Lower lobe of right lung (tissue), 2 donors: Measurements from ENCODE around the gene ZFAND3. TPM values are rescaled to one million over a fixed set of nuclear protein-coding genes. Genes with fewer than 3 reads are reported as not detected.

Experiments
- ATAC-seq, 2 donors: fragments of 200-7000 bp; cut with Tn5 transposase; one replicate each; pipeline ENCODE4 v1.9.1; 2020 to 2022; ENCODE audit warnings: mild to moderate bottlenecking in 2 of 2, moderate library complexity in 2 of 2
- DNase-seq: peaks from one replicate; pipeline ENCODE4 v3.0.0-alpha.2; 2020
- H3K27ac ChIP-seq: fragments of 200-600 bp; one replicate; pipeline ENCODE4 v1.8.0; 2022
- H3K27me3 ChIP-seq: fragments of 200-600 bp; one replicate; pipeline ENCODE4 v1.8.0; 2022; ENCODE audit warnings: low read depth
- H3K36me3 ChIP-seq: fragments of 200-600 bp; one replicate; pipeline ENCODE4 v1.8.0; 2022; ENCODE audit warnings: mild to moderate bottlenecking
- H3K4me1 ChIP-seq: fragments of 200-600 bp; one replicate; pipeline ENCODE4 v1.8.0; 2022
- H3K4me3 ChIP-seq: fragments of 200-600 bp; one replicate; pipeline ENCODE4 v1.8.0; 2022; ENCODE audit warnings: mild to moderate bottlenecking
- H3K9me3 ChIP-seq: fragments of 200-600 bp; one replicate; pipeline ENCODE4 v1.8.0; 2022
- CTCF ChIP-seq: fragments of 200-600 bp; IDR thresholded peaks from one replicate; pipeline ENCODE4 v1.8.0; 2022; ENCODE audit warnings: antibody characterized with exemption, mild to moderate bottlenecking
- intact Hi-C: fragments of 100-400 bp; cut with DNase I; formaldehyde crosslinking; loops from one replicate; pipeline ENCODE4 v1.11.0; 2022
- total RNA-seq: library from RNA; stranded (reverse); fragmentation: NEBNext Ultra II Directional; extraction: Animal tissue kit (Norgen Biotek cat#: 25700); gene quantifications from one replicate; pipeline ENCODE4 v1.2.1, GENCODE V29; 2021
- donor health status: DM: no; HTN: yes; CAD: no; lungs with severe emphysema.

Gene ZFAND3
- total RNA-seq, 1 donor from 2014 or later, result 83.3 TPM

- Histone ChIP-seq H3K4me1 (no peaks in the 10 kb centered on the region), H3K27ac (no peak overlapping the region), H3K9me3 (no peaks in the 10 kb centered on the region), H3K4me3 (no peak overlapping the region), H3K36me3 (no peaks in the 10 kb centered on the region), H3K27me3 (no peaks in the 10 kb centered on the region)
- TF ChIP-seq CTCF, result no peak
- DNase-seq, result no peak
- intact Hi-C loops, result no loop called here
- no peak for ATAC-seq
Observed at GRCh38 chr6:38167598-38167997, 348.1 kb downstream of the ZFAND3 start.

GRCh38 chr6:38168126-38168525, 348.6 kb downstream of the ZFAND3 start:
- H3K4me3 ChIP-seq, result no peak overlapping the region
- ATAC-seq, result no peak
- H3K36me3 ChIP-seq, result peaks cover 2% of the 10 kb centered on the region
- H3K4me1 ChIP-seq, result no peaks in the 10 kb centered on the region
- no peak overlapping the region for H3K27ac ChIP-seq
- intact Hi-C loops, result no loop called here
- no peak for DNase-seq
- TF ChIP-seq CTCF, result no peak
- no peaks in the 10 kb centered on the region for H3K9me3 ChIP-seq
- no peaks in the 10 kb centered on the region for H3K27me3 ChIP-seq

- Histone ChIP-seq H3K36me3 (peaks cover 7% of the 10 kb centered on the region), H3K9me3 (no peaks in the 10 kb centered on the region), H3K4me1 (no peaks in the 10 kb centered on the region), H3K4me3 (no peak overlapping the region), H3K27ac (no peak overlapping the region), H3K27me3 (no peaks in the 10 kb centered on the region)
- intact Hi-C loops, result no loop called here
- DNase-seq (no peak), ATAC-seq (no peak)
- no peak for TF ChIP-seq CTCF
Observed at GRCh38 chr6:38168699-38169098, 349.2 kb downstream of the ZFAND3 start.

GRCh38 chr6:38169221-38169976, 349.9 kb downstream of the ZFAND3 start:
- TF ChIP-seq CTCF, result no peak
- ATAC-seq (no peak), DNase-seq (no peak)
- Histone ChIP-seq H3K4me3 (no peak overlapping the region), H3K27me3 (no peaks in the 10 kb centered on the region), H3K27ac (no peak overlapping the region), H3K36me3 (peaks cover 14% of the 10 kb centered on the region), H3K9me3 (no peaks in the 10 kb centered on the region), H3K4me1 (no peaks in the 10 kb centered on the region)
- intact Hi-C loops, result no loop called here

GRCh38 chr6:38169977-38170526, 350.5 kb downstream of the ZFAND3 start:
- no peak for ATAC-seq
- no peak overlapping the region for H3K27ac ChIP-seq
- intact Hi-C loops, result no loop called here

More at GRCh38 chr6:38169977-38170526, 350.5 kb downstream of the ZFAND3 start:
- no peak for TF ChIP-seq CTCF
- Histone ChIP-seq H3K4me3 (no peak overlapping the region), H3K4me1 (no peaks in the 10 kb centered on the region), H3K27me3 (no peaks in the 10 kb centered on the region), H3K36me3 (peaks cover 21% of the 10 kb centered on the region), H3K9me3 (no peaks in the 10 kb centered on the region)
- DNase-seq, result peak; percentile 39
